Activated CD8-positive, alpha-beta T cell treated with anti-CD3 and anti-CD28 coated beads, Interleukin-2, amount 10 ng/mL, durations not matched to agents 7 days and 5 days (primary cell): ENCODE measurements around the gene CTDP1. TPM values are rescaled to one million over a fixed set of nuclear protein-coding genes. Genes with fewer than 3 reads are reported as not detected.
A peak's percentile ranks its signal among the peaks of the same experiment; 100 is the strongest.

Source experiments
- ATAC-seq: fragments of 150-1000 bp; cut with Tn5 transposase; one replicate; pipeline ENCODE4 v1.10.0; 2021; ENCODE audit warnings: moderate library complexity
- CTCF ChIA-PET: fragments of 350-600 bp; sonication (Branson Sonifier 250); formaldehyde crosslinking; loops from one replicate; lab custom pipeline; 2021; ENCODE audit warnings: antibody characterized with exemption; lab: Charles Lee
- POLR2A ChIA-PET: fragments of 350-600 bp; sonication (Branson Sonifier 250); formaldehyde crosslinking; loops from one replicate; lab custom pipeline; 2021; ENCODE audit warnings: antibody characterized with exemption; lab: Charles Lee
- DNase-seq: peaks from one replicate; pipeline ENCODE4 v3.0.0-alpha.2; 2020
- H3K27ac Mint-ChIP-seq: one replicate; pipeline ENCODE4 v1.8.0; 2021; ENCODE audit warnings: mild to moderate bottlenecking, mixed read lengths
- H3K27me3 Mint-ChIP-seq: one replicate; pipeline ENCODE4 v1.8.0; 2021; ENCODE audit warnings: low read depth, mixed read lengths
- H3K36me3 Mint-ChIP-seq: one replicate; pipeline ENCODE4 v1.8.0; 2021; ENCODE audit warnings: low read depth, mixed read lengths
- H3K4me1 Mint-ChIP-seq: one replicate; pipeline ENCODE4 v1.8.0; 2021; ENCODE audit warnings: low read depth, mixed read lengths
- H3K4me3 Mint-ChIP-seq: one replicate; pipeline ENCODE4 v1.8.0; 2021; ENCODE audit warnings: mild to moderate bottlenecking, mixed read lengths
- H3K9me3 Mint-ChIP-seq: one replicate; pipeline ENCODE4 v1.8.0; 2022; ENCODE audit warnings: mixed read lengths; ENCODE audit not compliant: insufficient read depth
- total RNA-seq, 2 experiments: library from RNA; stranded (reverse); gene quantifications; one replicate each; pipeline ENCODE4 v1.2.3, GENCODE V29; 2021

Gene CTDP1
- total RNA-seq, 2 experiments from 2014 or later = 35.5 to 36.8 TPM

DNA sequence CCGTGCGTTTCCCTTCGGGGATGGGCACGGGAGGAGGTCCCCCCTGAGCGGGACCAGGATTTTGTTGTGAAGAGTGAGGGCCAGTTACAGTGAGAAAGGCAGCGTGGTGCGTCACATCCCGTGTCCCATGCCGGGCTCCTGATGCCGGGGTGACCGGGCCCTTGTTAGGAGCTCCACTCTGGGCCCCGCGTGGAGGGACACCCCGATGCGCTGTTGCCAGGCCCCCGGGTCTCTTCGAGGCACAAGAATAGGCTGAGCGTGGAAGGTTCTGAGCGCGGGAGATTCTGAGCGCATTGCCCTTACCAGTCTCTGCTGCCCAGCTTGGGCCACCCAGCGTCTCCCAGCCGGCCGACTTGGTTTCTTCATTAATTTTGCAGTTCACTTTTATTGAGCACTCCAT is 17.6 kb downstream of the CTDP1 start:
- no peaks in the 10 kb centered on the region for H3K9me3 Mint-ChIP-seq
- no peaks in the 10 kb centered on the region for H3K27me3 Mint-ChIP-seq
- no peaks in the 10 kb centered on the region for H3K4me1 Mint-ChIP-seq
- ATAC-seq (no peak), DNase-seq (no peak)
- no peak overlapping the region for H3K27ac Mint-ChIP-seq
- ChIA-PET CTCF (no interaction called here), POLR2A (no interaction called here)
- H3K36me3 Mint-ChIP-seq = peaks cover 53% of the 10 kb centered on the region
- no peak overlapping the region for H3K4me3 Mint-ChIP-seq

DNA sequence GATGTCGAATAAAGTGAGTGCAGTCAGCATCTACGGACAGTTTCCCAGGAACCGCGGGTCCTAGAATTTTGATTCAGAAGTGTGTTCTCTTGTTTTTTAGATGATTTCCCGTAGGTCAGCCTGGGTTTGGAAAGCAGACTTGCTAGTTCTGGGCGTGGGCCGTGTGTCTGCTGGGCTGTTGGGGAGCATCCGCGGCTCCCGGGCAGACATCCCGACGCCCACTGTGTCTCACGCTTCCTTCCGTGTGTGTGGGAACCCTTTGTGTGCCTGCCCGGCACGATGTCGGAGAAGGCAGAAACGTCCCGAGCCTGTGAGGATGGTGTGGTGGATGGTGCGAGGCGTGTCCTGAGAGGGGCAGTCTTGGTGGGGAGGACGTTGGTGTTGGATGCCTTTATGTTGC is 18.4 kb downstream of the CTDP1 start:
- no peak overlapping the region for H3K27ac Mint-ChIP-seq
- no peaks in the 10 kb centered on the region for H3K27me3 Mint-ChIP-seq
- no peaks in the 10 kb centered on the region for H3K9me3 Mint-ChIP-seq
- DNase-seq (no peak), ATAC-seq (no peak)
- POLR2A ChIA-PET = no interaction called here
- H3K36me3 Mint-ChIP-seq = peaks cover 55% of the 10 kb centered on the region
- no peaks in the 10 kb centered on the region for H3K4me1 Mint-ChIP-seq
- CTCF ChIA-PET = no interaction called here
- H3K4me3 Mint-ChIP-seq = no peak overlapping the region

DNA sequence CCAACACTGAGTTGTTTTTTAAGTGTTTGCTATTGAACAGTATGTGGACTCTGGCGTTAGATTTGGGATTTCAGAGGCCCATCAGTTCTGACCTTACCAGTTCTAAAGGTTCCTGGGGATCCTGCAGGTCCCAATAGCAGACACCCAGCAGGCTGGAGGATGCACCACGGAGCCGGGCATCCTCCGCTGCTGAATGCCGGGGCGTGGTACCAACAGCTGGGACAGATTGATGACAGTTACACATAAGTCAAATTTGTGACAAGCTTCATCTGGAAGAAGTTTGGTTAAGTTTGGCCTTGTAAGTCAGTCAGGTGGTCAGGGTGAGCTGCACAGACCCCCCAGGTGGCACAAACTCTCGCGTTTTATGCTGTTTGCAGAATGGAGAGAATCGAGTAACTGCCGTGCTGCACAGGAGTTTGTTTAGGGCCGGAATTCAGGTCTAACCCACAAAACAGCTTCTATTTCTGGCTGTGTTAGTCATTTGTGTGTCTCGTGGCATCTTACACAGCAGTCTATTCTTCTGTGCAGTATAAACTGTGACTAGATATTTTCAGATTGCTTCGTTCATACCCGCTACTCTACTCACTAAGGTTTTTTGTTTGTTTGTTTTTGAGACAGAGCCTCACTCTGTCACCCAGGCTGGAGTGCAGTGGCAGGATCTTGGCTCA is 19.2 kb downstream of the CTDP1 start:
- DNase-seq = no peak
- H3K27me3 Mint-ChIP-seq = no peaks in the 10 kb centered on the region
- POLR2A ChIA-PET = interaction anchor here (1.0 kb wide), 1 partner anchor 26 kb away, joined by 3 read pairs; no protein-coding TSS in a partner anchor
- no peak overlapping the region for H3K27ac Mint-ChIP-seq
- ATAC-seq = no peak
- no peaks in the 10 kb centered on the region for H3K9me3 Mint-ChIP-seq
- CTCF ChIA-PET = no interaction called here
- H3K36me3 Mint-ChIP-seq = peaks cover 59% of the 10 kb centered on the region
- no peaks in the 10 kb centered on the region for H3K4me1 Mint-ChIP-seq
- H3K4me3 Mint-ChIP-seq = no peak overlapping the region

DNA sequence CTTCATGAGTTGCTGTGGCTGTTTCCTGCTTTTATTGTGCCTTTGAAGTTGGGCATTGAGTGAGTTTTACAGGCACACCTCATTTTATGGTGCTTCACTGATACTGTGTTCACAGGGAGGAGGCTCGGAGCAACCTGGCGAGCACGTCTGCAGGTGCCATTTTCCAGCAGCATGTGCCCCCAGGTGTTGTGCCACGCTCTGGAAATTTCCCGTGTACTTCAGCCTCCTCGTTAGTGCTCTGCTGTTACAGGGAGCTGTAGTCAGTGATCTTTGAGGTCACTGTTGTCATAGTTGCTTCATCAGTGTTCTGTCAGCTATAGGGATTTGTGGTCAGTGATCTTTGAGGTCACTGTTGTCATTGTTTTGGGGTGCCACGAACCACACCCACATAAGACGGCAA is 20.1 kb downstream of the CTDP1 start:
- ChIA-PET POLR2A (no interaction called here), CTCF (no interaction called here)
- no peaks in the 10 kb centered on the region for H3K27me3 Mint-ChIP-seq
- H3K4me1 Mint-ChIP-seq = no peaks in the 10 kb centered on the region
- no peak overlapping the region for H3K27ac Mint-ChIP-seq
- H3K4me3 Mint-ChIP-seq = no peak overlapping the region
- no peaks in the 10 kb centered on the region for H3K9me3 Mint-ChIP-seq
- DNase-seq = no peak
- ATAC-seq = no peak
- H3K36me3 Mint-ChIP-seq = peaks cover 64% of the 10 kb centered on the region

DNA sequence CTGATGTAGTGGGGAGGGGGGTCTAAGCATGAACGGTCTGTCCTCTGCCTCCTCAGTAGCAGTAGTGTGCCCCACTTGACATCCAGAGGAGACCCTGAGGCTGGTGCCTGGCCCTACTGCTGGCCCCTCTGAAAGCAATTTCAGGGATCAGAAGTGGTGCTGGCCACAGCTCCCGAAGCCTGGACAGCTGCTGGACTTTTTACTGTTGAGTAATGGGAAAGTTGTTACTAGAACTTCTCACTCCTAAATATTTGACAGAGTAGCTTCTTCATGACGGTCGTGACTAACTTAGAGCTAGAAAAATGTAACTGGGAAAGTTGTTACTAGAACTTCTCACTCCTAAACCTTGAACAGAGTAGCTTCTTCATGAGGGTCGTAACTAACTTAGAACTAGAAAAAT is 23.3 kb downstream of the CTDP1 start:
- no peak overlapping the region for H3K4me3 Mint-ChIP-seq
- ChIA-PET CTCF (interaction anchor here (1.0 kb wide), 1 partner anchor 58 kb away, joined by 3 read pairs; no protein-coding TSS in a partner anchor), POLR2A (no interaction called here)
- H3K9me3 Mint-ChIP-seq = no peaks in the 10 kb centered on the region
- ATAC-seq (no peak), DNase-seq (no peak)
- H3K27me3 Mint-ChIP-seq = no peaks in the 10 kb centered on the region
- H3K36me3 Mint-ChIP-seq = peaks cover 68% of the 10 kb centered on the region
- H3K27ac Mint-ChIP-seq = no peak overlapping the region
- H3K4me1 Mint-ChIP-seq = no peaks in the 10 kb centered on the region

DNA sequence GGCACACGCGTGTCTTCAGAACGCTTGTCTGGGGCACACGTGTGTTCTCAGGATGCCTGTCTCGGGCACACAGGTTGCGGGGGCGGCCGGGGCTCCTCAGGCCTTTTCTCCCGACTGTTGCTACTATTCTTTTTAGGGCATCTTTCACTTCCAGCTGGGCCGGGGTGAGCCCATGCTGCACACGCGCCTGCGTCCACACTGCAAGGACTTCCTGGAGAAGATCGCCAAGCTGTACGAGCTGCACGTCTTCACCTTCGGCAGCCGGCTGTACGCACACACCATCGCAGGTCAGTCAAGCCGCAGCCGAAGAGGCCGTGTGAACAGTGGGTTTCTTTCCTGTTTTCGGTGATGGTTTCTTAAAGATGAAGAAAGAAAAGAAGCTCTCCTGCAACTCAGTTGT is 25.0 kb downstream of the CTDP1 start:
- ChIA-PET CTCF (no interaction called here), POLR2A (no interaction called here)
- DNase-seq = no peak
- no peak for ATAC-seq
- H3K27me3 Mint-ChIP-seq = no peaks in the 10 kb centered on the region
- H3K36me3 Mint-ChIP-seq = peaks cover 66% of the 10 kb centered on the region
- H3K27ac Mint-ChIP-seq = no peak overlapping the region
- no peaks in the 10 kb centered on the region for H3K4me1 Mint-ChIP-seq
- no peaks in the 10 kb centered on the region for H3K9me3 Mint-ChIP-seq
- no peak overlapping the region for H3K4me3 Mint-ChIP-seq

DNA sequence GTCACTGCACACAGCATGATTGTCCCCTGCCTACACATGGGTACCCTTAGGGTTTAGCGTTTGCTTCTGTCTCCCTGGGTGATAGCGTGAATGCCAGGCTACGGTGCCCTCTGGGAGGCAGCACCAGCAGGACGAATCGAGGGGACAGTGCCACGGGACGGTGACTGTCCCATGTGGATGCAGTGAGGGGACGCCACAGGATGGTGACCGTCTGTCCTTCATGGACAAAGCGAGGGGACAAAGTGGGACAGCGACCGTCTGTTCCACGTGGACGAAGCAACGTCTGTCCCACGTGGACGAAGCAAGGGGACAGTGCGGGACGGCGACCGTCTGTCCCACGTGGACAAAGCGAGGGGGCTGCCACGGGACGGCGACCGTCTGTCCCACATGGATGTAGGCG is 25.7 kb downstream of the CTDP1 start:
- Mint-ChIP-seq H3K36me3 (peaks cover 63% of the 10 kb centered on the region), H3K4me1 (no peaks in the 10 kb centered on the region), H3K4me3 (no peak overlapping the region), H3K27ac (no peak overlapping the region), H3K9me3 (no peaks in the 10 kb centered on the region), H3K27me3 (no peaks in the 10 kb centered on the region)
- ChIA-PET POLR2A (no interaction called here), CTCF (no interaction called here)
- DNase-seq (no peak), ATAC-seq (no peak)

DNA sequence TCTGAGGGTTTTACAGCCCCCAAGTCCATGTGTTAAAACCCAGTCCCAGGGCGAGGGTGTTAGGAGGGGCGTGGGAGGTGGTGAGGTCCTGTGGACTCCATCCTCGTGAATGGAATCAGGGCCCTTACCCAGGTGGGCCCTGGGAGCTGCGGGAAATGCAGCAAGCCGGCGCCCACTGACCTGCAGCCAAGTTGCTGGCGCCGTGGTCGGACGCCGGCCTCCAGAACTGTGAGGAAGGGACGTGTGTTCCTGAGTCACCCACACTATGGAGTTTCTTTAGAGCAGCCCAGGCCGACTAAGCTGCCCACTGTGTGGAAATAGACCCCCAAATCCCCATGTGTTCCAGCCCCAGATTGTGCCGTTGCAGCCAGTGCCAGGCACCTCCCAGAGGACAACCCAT is 26.4 kb downstream of the CTDP1 start:
- no peak overlapping the region for H3K4me3 Mint-ChIP-seq
- ChIA-PET POLR2A (no interaction called here), CTCF (no interaction called here)
- ATAC-seq (no peak), DNase-seq (no peak)
- no peaks in the 10 kb centered on the region for H3K27me3 Mint-ChIP-seq
- H3K4me1 Mint-ChIP-seq = no peaks in the 10 kb centered on the region
- H3K27ac Mint-ChIP-seq = no peak overlapping the region
- H3K36me3 Mint-ChIP-seq = peaks cover 63% of the 10 kb centered on the region
- H3K9me3 Mint-ChIP-seq = no peaks in the 10 kb centered on the region

DNA sequence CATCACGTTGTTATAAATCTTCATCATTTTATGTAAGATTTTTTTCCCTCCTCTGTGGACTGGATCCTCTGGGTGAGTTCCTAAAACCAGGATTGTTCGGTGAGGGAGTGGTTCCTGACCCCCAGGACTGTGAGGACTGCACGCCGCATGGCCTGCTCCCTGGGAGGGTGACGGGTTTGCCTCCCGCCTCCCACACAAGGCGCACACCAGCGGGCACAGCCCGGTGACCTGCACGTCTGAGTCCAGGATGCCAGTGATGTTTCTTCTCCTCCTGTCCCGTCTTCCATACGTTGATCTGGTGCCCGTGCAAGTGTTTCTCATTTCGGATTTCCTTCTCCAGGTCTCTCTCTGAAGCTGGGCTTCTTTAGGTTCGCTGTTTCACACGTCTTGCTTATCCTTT is 27.1 kb downstream of the CTDP1 start:
- Mint-ChIP-seq H3K4me3 (no peak overlapping the region), H3K36me3 (peaks cover 63% of the 10 kb centered on the region), H3K4me1 (no peaks in the 10 kb centered on the region), H3K27ac (no peak overlapping the region), H3K9me3 (no peaks in the 10 kb centered on the region), H3K27me3 (no peaks in the 10 kb centered on the region)
- ATAC-seq = no peak
- no peak for DNase-seq
- ChIA-PET POLR2A (no interaction called here), CTCF (no interaction called here)

DNA sequence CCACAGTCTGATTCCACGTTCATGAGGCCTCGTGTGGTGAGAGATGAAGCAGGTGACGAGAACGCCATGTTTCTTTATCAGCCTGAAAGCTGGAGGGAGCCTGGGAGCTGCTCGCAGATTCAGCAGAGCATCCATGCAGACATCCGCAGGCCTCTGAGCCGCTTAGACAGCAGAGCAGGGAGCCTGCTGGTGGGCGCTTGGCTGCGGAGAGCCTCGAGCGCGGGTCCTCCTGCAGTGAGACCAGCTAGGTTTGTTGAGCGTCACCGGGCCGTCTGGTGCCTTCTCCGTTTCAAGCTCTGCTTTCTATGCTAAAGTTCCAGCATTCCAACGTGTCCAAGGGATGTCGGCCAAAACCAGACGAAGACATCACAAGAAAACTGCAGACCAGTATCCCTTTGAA is 27.6 kb downstream of the CTDP1 start:
- no peaks in the 10 kb centered on the region for H3K9me3 Mint-ChIP-seq
- H3K4me1 Mint-ChIP-seq = no peaks in the 10 kb centered on the region
- no peak for ATAC-seq
- no peak overlapping the region for H3K4me3 Mint-ChIP-seq
- H3K27ac Mint-ChIP-seq = no peak overlapping the region
- no peaks in the 10 kb centered on the region for H3K27me3 Mint-ChIP-seq
- H3K36me3 Mint-ChIP-seq = peaks cover 59% of the 10 kb centered on the region
- CTCF ChIA-PET = no interaction called here
- POLR2A ChIA-PET = no interaction called here
- no peak for DNase-seq

DNA sequence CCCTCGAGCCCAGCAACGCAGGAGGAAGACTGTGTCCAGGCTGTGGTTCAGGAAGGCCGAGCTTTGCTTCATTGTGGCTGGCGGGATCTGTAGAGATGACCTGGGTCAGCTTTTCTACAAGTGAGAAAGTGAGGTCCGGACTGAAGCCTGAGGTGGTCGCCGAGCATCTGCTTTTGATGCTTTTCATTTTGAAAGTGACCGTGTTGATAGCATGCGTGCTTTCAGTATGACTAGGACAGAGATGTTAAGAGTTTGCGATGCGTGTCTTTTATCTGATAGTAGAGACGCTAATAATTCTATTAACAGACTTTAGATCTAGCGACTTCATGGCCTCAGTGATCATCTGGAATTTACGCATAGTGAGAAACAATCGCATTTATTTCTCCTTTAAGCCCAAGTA is 28.1 kb downstream of the CTDP1 start:
- ChIA-PET CTCF (no interaction called here), POLR2A (no interaction called here)
- peaks cover 62% of the 10 kb centered on the region for H3K36me3 Mint-ChIP-seq
- no peaks in the 10 kb centered on the region for H3K4me1 Mint-ChIP-seq
- no peaks in the 10 kb centered on the region for H3K9me3 Mint-ChIP-seq
- H3K4me3 Mint-ChIP-seq = no peak overlapping the region
- ATAC-seq = no peak
- H3K27me3 Mint-ChIP-seq = no peaks in the 10 kb centered on the region
- DNase-seq = no peak
- no peak overlapping the region for H3K27ac Mint-ChIP-seq

DNA sequence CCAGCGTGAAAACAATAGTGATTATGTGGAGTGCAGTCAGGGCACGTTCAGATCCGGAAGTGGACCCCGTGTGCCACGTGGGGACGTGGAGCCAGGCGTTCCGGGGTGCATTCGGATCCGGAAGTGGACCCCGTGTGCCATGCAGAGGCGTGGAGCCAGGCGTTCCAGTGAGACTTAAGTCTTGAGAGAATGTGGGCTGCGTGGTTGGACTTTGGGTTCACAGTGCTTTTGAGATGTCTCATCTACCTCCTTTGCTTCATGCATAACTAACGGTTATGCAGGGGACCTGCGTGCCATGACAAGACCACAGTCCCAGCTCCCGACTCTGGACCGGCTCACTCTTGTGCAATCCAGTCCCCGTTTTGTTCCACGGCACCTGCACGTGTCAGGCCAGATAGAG is 28.8 kb downstream of the CTDP1 start:
- H3K4me1 Mint-ChIP-seq = no peaks in the 10 kb centered on the region
- CTCF ChIA-PET = no interaction called here
- H3K4me3 Mint-ChIP-seq = no peak overlapping the region
- H3K9me3 Mint-ChIP-seq = no peaks in the 10 kb centered on the region
- no peak for DNase-seq
- POLR2A ChIA-PET = no interaction called here
- H3K27ac Mint-ChIP-seq = peak overlapping the region; percentile 14
- H3K27me3 Mint-ChIP-seq = no peaks in the 10 kb centered on the region
- no peak for ATAC-seq
- peaks cover 68% of the 10 kb centered on the region for H3K36me3 Mint-ChIP-seq
